ENCODE data around the gene ZNF43.
A peak's percentile ranks its signal among the peaks of the same experiment; 100 is the strongest.
"Not testable (repeated sequence)": the region's sequence is repeated elsewhere in the genome, so short reads cannot be mapped to it uniquely, and the experiment has no call there.

The ZNF43 gene

GRCh38 chr19:21789466-21790085 is 46.4 kb downstream of the ZNF43 start:
- DNase-seq, result no peak

- no peak for DNase-seq
These were observed 49.0 kb downstream of the ZNF43 start for GRCh38 chr19:21786936-21787335.

- not testable (repeated sequence) for DNase-seq
These were observed 60.2 kb downstream of the ZNF43 start for GRCh38 chr19:21775792-21776191.

GRCh38 chr19:21767065-21767800 is 68.7 kb downstream of the ZNF43 start, which contains the start of gene ZNF100:
Gene ZNF100 (minus strand): TSS chr19:21767579. CDS start chr19:21767429, 150 bp downstream.
- peak; percentile 88 to 90 for DNase-seq

GRCh38 chr19:21766705-21767064 is 69.3 kb downstream of the ZNF43 start:
- peak in 1 of 2 donors; percentile 4 for DNase-seq

GRCh38 chr19:21765151-21765550 is 70.8 kb downstream of the ZNF43 start:
- no peak for DNase-seq

GRCh38 chr19:21761547-21761946 is 74.4 kb downstream of the ZNF43 start:
- DNase-seq, result not testable (repeated sequence)

- no peak for DNase-seq
These were observed 77.7 kb downstream of the ZNF43 start for GRCh38 chr19:21758296-21758695.

GRCh38 chr19:21755555-21755954 is 80.4 kb downstream of the ZNF43 start:
- not testable (repeated sequence) for DNase-seq

Data from CD4-positive, alpha-beta T cell treated with Interleukin-4 for 1 hour (primary cell).